ENCODE data around the gene RPL22L1.

DNA sequence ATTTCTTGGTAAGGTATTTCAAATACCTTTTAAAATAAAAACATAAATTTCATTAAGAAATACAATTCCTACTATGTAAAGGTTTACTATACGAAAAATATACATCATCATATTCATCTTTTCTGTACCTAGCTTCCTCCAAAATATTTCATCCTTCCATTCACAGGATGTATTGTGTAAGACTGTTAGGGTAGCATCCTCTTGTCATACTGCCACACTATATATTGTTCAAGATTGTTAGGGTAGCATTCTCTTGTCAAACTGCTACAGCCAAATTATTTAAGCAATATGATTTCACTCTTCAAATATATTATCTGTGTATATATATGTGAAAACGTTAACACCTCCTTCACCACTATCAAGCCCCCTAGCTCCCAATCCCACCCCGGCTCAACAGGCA is 3.5 kb downstream of the RPL22L1 start:
- TF ChIP-seq CTCF (conservative IDR thresholded peaks at IDR 0.05; ENCODE audit: low read depth, low read length) (no peak), EZH2 (IDR thresholded peaks at IDR 0.05; ENCODE audit: borderline replicate concordance, low read depth, low read length, poor library complexity, severe bottlenecking) (no peak)
